GM12891 (cell line): ENCODE measurements around the gene TMTC1.

Source experiments
- PAX5 ChIP-seq: IDR thresholded peaks from 2 replicates; pipeline ENCODE4 v1.6.1; 2011; ENCODE audit warnings: low read length, moderate library complexity, mild to moderate bottlenecking; ENCODE audit not compliant: insufficient read depth, severe bottlenecking
- POLR2A ChIP-seq: IDR thresholded peaks from 2 replicates; pipeline ENCODE4 v1.6.1; 2011; ENCODE audit warnings: low read depth, low read length, control low read depth
- POLR2AphosphoS5 ChIP-seq: IDR thresholded peaks from 2 replicates; pipeline ENCODE4 v1.6.1; 2011; ENCODE audit warnings: low read depth, low read length, control low read depth
- POU2F2 ChIP-seq: IDR thresholded peaks from 2 replicates; pipeline ENCODE4 v1.6.1; 2011; ENCODE audit warnings: low read depth, mild to moderate bottlenecking, control low read depth, low read length, moderate library complexity
- SPI1 ChIP-seq: IDR thresholded peaks from 2 replicates; pipeline ENCODE4 v1.6.1; 2011; ENCODE audit warnings: low read depth, low read length, control low read depth
- TAF1 ChIP-seq: IDR thresholded peaks from 2 replicates; pipeline ENCODE4 v1.6.1; 2011; ENCODE audit warnings: low read depth, low read length, control low read depth

DNA sequence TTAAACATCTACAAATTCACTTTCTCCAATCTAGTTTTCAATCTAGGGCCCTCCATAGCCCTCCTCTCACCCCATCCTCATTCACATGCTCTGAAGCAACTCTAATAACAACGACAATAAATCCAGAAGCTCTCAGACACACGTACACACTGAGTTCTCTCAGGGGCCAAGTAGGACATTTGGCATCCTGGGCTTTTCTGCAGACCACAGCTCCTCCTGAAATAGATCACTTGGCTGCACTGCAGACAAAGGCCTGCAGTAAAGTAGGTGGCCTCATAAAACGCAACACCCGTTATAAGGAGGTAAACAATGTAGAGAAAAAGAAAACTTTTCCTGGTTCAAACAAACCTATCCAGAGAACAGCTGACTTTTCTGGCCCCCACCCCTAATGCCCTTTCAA lies 111.2 kb downstream of the TMTC1 start:
- TF ChIP-seq TAF1 (no peak), POLR2AphosphoS5 (no peak), POLR2A (no peak), POU2F2 (no peak), PAX5 (no peak), SPI1 (no peak)
